NCI-H1417 treated with DMSO at 0.1 percent for 48 hours (cell line): ENCODE results near the gene RPL34.
"Not testable (repeated sequence)": the region's sequence is repeated elsewhere in the genome, so short reads cannot be mapped to it uniquely, and the experiment has no call there.

Source experiments
- DNase-seq: peaks from one replicate; lab custom pipeline; 2025; lab: John Stamatoyannopoulos, UW

Gene RPL34

DNA sequence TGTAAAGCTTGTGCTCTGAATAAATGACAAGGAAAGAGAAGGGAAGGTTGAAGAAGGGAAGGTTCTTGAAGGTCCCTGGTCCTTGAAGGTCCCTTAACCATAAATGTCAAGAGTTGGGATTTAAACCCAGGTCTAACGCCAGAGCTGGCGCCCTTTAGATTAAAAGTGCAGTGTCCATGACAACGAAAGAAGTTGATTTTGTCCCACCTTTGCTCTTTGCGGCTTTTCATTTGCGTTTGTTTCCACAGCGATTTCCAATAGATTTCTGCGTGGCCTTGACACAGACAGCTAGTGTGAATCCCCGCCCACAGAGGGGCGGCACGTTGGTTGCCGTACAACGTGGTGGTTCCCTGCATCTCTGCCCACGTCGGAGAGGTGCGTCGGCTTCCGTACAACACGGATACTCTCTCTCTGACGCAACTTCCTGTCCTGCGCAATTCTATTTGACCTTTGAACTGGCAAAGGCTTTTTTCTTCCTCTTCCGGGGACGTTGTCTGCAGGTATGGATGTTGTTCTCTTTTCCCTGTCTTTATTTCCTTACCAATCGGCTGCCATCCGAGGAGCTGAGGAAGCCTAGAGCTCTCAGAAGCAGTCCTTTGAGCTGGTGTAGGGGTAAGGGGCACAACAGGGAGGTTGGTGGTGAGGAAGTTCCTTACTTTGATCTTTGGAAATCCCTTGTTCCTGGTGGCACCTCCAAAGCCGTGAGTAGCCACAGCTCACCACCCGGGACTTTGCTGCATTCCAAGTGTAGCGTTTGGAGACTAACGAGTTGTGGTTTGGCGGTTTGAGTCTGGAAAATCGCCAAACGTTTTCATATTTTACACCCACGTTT lies at the start of gene RPL34:
RPL34 (plus strand) TSS at position 476 of the 832 bp plus-strand sequence. CDS start 1,384 bp downstream, outside the sequence.
- DNase-seq, result peak; percentile 95

DNA sequence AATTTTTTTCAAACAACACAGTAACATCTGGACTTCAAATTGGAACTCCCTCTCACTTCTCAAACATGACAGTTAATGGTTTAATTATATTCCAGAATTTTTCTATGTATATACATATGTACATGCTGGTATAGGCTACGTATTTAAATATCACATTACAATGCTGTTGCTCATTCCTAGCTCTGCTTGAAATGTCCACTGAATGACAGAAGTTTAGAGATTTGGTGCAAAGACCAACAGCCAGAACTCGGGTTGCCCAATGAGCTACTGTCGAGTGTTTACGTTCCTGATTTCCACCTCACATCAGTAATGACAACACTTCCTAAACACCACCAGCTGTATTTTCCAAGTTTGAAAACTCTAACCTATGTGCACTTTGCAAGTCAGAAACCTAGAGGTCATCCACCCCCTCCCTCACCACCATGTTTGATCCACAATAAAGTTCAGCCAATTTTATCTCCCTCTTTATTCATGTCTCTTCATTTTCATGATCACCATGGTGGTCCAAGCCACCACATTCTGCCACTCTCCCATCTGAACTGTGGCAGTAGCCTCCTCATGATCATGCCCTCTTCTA lies 49.3 kb upstream of the RPL34 start:
- no peak for DNase-seq

DNA sequence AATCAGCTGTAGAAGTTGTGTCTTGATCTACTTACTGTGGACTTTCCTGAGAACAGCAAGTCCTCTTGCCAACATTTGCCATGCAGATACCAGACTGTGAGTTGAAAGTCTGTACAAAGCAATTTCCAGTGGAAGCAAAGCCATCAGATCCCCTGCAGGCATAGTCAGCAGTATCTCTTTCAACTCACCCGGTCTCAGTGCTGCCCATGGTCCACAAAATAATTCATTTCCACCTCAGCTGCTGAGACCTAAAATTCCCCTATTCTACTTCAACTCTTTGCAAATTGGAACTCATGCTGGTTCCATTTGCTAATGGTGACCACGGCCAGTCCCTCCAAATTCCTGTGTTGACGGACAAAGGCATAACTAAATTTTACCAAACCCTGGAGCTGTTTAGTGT lies 46.0 kb upstream of the RPL34 start:
- no peak for DNase-seq

DNA sequence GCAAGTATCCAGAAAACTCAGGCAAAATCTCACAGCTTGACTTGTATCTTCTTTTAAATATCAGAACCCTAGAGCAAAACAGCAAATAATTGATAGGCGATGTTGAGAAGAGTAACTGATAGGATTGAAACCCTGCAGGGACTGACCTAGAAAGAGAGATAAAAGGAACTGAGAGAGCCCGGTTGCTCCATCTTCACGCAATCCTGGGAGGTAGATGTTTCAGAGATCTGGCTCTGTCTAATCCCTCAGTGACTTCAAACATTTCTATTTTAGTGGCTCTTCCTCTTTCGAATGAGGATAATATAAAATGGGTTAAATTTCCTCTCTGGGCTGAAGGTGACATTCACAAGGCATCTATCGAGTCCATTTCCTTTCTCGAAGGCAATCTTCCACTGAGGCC lies 39.3 kb upstream of the RPL34 start:
- DNase-seq, result no peak

DNA sequence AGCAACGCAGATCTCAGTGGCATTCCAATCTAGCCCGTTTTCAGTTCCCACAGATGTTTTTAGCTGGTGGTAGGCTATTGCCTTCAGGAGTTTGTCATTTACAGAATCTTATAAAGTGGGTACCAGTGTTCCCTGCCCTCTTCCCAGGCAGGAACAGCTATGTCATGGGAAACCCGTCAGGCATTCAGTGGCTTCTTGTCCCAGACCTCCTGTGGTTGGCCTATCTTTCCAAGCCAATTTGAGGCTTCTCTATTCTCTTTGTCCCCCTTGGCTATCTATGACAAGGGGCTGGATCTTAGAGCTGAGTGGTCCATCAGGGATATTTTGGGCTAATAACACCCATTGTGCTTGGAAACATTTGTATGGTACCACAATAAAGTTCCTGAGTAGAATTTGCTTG lies 33.6 kb upstream of the RPL34 start:
- DNase-seq, result no peak

DNA sequence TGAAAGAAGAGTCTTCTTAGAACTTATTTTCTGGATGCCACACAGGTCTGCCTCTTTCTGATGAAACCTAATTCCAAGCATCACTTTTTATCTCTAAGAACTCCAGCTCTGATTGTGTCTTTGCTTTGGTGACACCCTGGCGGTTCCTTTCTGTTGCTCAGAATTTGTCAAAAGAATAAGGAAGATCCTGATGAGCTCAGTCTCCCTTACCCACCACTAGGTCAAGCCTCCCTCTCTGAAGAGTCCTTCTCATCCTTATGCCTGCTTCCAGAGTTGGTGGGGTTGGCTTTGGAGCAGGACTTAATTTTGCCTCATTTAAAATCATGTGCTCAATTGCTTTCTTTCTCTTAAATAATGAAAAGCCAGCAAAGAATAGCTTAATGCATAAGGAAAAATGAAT lies 31.5 kb upstream of the RPL34 start:
- no peak for DNase-seq

DNA sequence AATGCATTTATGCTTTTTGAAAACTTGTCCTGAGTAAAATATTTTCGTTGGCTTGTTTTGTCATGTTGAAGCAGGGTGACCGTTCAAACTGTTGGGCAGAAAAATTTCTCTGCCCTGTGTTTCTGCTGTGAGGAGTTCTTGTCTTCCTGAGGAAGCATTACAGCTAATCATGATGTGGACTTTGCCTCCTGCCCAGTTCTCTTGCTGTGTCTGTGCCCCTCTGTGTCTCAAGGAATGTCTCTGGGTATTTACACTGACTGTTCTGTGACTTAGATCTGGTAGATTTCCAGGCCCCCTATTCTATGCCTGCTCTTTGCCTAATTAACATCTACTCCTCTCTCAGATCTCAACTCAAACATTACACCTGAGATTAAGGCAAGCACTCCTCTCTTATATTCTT lies 30.4 kb upstream of the RPL34 start:
- no peak for DNase-seq

DNA sequence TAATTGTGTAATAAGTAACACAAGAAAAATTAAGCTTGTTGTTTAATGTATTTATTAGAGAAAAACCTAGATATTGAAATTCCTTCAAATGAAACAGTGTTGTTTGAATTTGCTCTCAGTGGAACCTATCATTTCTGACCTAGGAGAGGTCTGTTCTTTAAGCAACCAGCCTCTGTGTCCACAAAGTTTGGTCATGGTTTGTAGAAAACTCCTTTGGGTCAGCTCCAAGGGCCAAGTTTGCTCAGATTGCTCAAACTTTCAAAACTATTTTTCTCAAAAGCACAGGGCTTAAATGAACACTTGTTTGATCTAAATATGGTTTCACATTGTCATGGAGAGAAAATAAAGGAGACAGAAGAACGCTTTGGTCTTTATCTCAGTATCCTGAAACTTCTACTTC lies 29.6 kb upstream of the RPL34 start:
- no peak for DNase-seq

DNA sequence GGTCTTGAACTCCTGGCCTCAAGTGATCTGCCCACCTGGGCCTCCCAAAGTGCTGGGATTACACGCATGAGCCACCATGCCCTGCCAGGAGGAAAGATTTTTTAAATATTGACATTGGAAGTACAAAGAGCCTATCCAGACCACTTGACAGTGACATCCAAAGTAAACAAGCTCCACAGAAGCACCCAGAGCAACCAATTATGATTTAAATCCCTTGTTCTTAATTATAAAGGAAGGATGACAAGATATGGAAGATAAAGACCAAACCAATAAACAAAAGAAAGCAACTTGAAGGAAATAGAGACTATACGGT lies 27.7 kb upstream of the RPL34 start:
- DNase-seq, result no peak

DNA sequence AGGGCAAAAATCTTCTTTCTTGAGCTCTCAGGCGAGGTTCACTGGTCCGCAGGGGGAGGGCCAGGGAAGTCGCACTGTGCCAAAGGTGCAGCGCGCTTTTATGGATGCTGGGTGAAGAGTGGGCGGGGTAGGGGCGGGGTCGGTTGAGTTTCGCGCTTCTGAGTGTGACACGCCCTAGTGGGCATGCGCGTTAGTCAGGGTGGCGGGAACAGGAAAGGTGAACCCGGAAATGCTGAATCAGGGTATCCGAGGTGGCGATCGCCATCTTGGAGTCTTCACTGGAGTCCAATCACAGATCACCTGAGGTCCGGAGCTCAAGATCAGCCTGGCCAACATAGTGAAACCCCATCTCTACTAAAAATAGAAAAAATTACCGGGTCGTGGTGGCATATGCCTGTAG lies 26.1 kb upstream of the RPL34 start:
- not testable (repeated sequence) for DNase-seq

DNA sequence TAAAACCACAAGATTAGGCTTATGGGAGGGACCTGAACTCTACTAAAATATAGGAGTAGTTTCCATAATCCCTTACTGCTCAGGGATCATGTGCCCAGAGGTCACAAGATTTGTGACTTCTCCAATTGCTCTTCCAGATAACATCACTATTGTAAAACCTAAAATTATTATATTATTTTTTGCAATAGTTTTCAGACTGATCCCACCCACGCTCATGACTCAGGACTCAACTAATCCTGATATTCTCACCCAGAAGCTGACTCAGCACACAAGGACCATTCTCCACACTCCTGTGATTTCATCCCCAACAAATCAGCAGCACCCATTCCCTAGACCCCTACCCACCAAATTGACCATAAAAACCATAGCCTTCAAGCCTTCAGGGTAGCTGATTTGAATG lies 24.0 kb upstream of the RPL34 start:
- DNase-seq, result no peak

DNA sequence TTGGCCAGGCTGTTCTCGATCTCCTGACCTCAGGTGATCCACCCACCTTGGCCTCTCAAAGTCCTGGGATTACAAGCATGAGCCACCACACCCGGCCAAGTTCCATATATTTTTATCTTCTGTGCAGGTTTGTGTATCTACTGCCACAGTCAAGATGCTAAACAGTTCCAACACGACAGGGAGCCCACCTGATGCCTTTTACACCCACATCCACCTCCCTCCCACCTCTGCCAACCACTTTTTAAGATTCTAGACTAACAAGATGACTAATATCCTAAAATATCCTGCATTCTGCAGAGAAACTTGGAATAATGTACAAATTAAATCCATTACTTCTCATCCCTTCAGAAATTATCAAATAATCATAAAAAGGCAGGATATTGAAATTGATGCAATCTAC lies 19.3 kb upstream of the RPL34 start:
- no peak for DNase-seq

DNA sequence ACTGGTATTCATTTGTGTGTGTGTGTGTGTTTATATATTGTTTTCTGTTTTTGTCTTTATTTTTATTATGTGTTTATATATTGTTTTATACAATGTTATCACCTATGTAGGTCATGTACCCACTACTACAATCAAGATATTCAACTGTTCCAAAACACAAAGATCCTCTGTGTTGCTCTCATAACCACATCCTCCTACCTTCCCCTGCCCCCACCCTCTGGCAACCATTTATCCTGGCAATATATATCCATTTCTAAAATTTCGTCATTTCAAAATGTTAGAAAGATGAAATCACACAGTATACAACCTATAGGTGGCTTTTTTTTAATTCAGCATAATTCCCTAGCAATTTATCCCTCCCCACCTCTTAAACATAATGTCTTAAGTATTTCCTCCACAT lies 18.8 kb upstream of the RPL34 start:
- no peak for DNase-seq

DNA sequence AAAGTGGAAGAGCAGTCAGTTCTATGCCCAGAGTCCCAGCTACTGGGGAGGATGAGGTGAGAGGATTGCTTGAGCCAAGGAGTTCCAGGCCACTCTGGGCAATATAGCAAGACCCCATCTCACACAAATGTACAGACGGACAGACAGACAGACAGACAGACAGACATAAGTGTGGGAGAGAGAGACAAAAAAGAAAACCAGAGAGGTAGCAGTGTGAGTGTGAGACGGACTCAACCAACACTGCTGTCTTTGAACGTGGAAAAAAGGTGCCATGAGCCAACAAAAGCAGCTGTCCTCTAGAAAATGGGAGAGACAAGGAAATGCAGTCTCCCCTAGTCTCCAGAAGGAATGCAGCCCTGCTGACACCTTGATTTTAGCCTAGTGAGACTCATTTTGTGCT lies 18.2 kb upstream of the RPL34 start:
- DNase-seq, result no peak

DNA sequence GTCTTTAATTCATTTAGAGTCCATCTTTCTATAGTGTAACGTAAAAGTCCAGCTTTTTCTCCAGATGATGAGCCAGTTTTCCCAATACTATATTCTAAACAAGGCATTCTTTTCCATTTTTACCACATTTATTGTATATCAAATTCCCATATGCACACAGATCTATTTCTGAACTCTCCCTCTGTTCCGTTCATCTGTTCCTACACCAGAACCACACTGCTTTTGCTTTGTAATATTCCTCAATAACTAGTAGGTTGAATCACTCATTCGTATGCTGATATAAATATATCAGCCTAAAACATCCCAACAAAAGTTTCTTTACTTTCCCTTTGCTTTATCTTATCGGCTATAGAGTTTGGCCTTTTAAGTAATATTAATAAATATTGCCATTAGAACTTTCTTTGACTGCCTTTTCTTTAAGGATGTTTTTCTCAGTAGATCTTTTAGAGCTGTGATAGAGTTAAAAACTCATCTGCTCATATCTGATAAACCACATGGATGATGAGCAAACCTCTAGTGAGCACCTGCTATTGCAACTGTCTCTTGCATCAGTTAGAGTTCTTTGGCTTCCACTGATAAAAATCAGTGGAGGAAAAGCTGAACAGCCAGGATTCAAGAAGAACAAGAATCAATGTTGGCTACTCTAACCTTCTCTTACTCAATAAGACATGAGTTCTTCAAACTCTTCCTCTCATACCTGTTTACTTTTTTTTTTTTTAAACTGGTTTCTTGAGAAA lies 13.1 kb upstream of the RPL34 start:
- DNase-seq, result no peak

DNA sequence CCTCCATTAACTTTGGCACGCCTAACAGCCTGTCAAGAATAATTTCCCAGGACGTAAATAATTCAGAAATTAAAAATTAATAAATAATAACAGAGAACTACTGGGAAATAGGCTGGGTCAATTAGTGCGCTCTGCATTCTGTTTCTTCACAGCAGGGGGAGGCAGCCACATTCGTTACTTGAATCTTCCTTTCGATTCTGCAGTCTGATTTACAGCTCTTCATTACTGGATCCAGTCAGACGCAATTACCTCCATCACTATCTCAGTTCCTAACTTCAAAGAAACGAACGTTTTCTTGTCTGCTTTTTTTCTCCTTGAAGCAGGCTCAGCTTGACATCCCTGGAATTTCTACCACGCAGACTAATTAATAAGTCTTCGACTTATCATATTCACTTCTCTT lies 9.0 kb upstream of the RPL34 start:
- DNase-seq, result no peak

DNA sequence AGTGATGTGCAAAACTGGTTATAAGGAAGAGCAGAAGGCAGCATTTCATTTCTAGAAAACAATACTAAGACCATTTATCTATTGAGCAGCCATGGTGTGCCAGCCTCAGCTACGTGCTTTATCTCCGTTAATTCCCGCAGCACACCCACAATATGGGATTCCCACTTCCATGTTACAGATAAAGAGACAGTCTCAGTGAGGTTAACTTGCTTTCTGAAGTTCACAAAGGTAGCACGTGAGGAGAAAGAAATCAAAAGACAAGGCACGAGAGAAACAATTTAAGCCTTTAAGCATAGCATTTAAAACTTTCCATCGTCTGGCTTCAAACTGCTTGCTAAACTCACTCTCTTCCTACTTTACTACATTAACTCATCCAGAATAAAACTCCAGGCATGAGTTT lies 8.0 kb upstream of the RPL34 start:
- DNase-seq, result no peak

DNA sequence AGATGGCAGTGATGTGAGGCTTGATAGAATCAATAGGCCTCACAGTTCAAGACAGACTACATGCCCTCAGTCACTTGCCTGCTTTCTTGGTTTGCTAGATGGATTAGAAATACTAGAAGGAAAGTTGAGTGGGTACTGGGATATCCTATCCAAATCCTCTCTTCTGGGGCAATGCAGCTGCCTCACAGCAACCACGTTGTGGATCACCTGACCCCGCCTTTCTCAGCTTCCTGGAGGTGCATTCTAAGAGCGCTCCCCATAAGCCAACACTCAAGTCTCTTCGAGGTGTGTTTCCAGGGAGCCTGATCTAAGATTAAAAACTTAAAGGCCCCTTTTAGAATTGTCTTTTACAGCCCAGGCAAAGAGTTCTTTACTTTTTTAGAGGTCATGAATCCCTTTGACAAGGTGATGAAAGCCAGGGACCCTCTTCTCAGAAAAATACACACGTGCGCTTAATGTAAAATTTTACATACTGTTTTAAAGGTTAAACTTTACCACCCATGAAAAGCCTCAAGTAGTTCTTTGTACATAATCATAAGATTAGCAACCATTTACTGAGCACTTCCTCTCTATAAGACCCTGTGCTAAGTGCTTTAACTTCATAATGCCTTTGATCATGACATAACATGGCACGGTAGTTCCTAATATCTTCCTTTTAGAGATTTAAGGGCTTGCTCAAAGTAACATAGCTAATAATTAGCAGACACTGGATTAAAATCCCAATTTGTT lies 840 bp upstream of the RPL34 start:
- DNase-seq, result no peak

DNA sequence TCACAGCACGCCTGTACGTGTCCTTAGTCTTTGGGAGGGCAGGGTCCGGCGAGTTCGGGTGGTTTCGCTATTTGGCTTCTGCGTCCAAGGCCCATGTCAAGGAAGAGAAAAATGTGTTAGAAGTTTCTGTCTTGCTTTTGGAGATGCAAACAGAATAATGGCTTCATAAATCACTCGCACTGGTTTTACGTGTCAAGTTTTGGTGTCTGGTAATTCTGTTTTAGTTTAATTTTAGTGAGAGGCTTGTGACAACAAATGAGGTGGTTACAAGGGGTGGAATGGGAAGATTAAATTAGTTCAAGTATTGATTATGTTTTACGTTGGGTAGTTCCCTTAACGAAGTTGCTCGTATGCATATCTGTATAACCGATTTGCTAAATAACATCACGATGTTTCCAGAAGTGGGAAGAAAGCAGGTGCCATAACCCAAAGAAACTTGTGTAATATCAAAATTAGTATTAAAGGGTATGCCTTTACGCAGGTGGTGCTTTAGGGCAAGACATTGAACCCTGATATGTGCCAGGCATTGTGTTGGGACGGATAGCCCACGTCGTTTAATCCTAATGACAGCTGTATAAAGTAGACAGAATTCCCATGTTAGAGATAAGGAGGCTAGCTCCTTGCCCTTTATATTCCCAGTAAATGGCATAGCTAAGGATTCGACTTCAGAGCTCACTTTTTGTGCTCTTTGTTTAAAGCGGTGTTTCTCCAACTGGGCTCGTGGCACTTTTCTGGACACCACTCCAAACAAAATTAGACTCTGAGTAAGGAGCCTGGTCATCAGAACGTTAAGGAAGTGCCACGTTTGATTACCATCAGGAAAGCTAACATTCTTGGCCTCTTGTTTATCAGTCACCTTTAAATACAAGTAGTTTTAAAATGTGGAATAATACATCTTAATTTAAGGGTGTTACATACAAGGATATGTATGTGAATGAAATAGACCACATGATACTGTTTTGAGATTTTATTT lies 843 bp downstream of the RPL34 start:
- DNase-seq, result no peak

DNA sequence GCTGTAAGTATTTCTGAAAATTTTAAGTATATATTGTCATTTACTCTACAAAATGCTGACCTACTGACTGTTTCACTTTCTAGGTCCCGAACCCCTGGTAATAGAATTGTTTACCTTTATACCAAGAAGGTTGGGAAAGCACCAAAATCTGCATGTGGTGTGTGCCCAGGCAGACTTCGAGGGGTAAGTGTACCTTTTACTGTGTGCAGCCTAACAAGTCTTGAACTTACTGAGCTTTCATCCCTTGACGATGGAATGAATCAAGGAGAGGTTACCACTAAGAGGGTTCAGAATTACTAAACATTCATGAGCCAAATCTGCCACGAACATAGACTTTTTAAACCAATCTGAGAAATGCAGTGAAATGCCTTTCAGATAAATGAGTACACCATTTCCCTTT lies 1.6 kb downstream of the RPL34 start:
- no peak for DNase-seq

DNA sequence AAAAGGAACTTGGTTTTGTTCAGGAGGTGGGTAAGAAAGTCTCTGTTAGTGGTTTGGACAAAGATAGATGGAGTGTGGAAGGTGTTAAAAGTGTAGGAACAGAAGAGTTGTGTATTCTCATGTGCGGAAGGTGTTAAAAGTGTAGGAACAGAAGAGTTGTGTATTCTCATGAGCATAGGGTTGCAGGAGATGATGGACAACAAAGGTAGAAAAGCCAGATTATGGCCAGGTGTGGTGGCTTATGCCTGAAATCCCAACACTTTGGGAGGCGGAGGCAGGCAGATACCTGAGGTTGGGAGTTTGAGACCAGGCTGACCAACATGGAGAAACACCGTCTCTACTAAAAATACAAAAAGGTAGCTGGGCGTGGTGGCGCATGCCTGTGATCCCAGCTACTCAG lies 2.5 kb downstream of the RPL34 start:
- no peak for DNase-seq
